Lower lobe of right lung (tissue), 2 donors: ENCODE results near the gene FLAD1. TPM values are rescaled to one million over a fixed set of nuclear protein-coding genes. Genes with fewer than 3 reads are reported as not detected.
A peak's percentile ranks its signal among the peaks of the same experiment; 100 is the strongest.

Experiments used
- ATAC-seq, 2 donors: fragments of 200-7000 bp; cut with Tn5 transposase; one replicate each; pipeline ENCODE4 v1.9.1; 2020 to 2022; ENCODE audit warnings: mild to moderate bottlenecking in 2 of 2, moderate library complexity in 2 of 2
- DNase-seq: peaks from one replicate; pipeline ENCODE4 v3.0.0-alpha.2; 2020
- H3K27ac ChIP-seq: fragments of 200-600 bp; one replicate; pipeline ENCODE4 v1.8.0; 2022
- H3K27me3 ChIP-seq: fragments of 200-600 bp; one replicate; pipeline ENCODE4 v1.8.0; 2022; ENCODE audit warnings: low read depth
- H3K36me3 ChIP-seq: fragments of 200-600 bp; one replicate; pipeline ENCODE4 v1.8.0; 2022; ENCODE audit warnings: mild to moderate bottlenecking
- H3K4me1 ChIP-seq: fragments of 200-600 bp; one replicate; pipeline ENCODE4 v1.8.0; 2022
- H3K4me3 ChIP-seq: fragments of 200-600 bp; one replicate; pipeline ENCODE4 v1.8.0; 2022; ENCODE audit warnings: mild to moderate bottlenecking
- H3K9me3 ChIP-seq: fragments of 200-600 bp; one replicate; pipeline ENCODE4 v1.8.0; 2022
- CTCF ChIP-seq: fragments of 200-600 bp; IDR thresholded peaks from one replicate; pipeline ENCODE4 v1.8.0; 2022; ENCODE audit warnings: antibody characterized with exemption, mild to moderate bottlenecking
- intact Hi-C: fragments of 100-400 bp; cut with DNase I; formaldehyde crosslinking; loops from one replicate; pipeline ENCODE4 v1.11.0; 2022
- total RNA-seq: library from RNA; stranded (reverse); fragmentation: NEBNext Ultra II Directional; extraction: Animal tissue kit (Norgen Biotek cat#: 25700); gene quantifications from one replicate; pipeline ENCODE4 v1.2.1, GENCODE V29; 2021
- donor health status: DM: no; HTN: yes; CAD: no; lungs with severe emphysema.

Gene FLAD1
- total RNA-seq, 1 donor from 2014 or later = 31.9 TPM

GRCh38 chr1:154941333-154942013, 41.7 kb upstream of the FLAD1 start:
- Histone ChIP-seq H3K4me1 (peaks cover 41% of the 10 kb centered on the region), H3K27me3 (no peaks in the 10 kb centered on the region), H3K36me3 (peaks cover 17% of the 10 kb centered on the region), H3K27ac (peak overlapping the region; percentile 64), H3K4me3 (no peak overlapping the region), H3K9me3 (no peaks in the 10 kb centered on the region)
- TF ChIP-seq CTCF = no peak
- intact Hi-C loops = no loop called here
- DNase-seq (no peak), ATAC-seq (no peak)

GRCh38 chr1:154943649-154944400, 39.3 kb upstream of the FLAD1 start:
- no peaks in the 10 kb centered on the region for H3K27me3 ChIP-seq
- ATAC-seq (peak; percentile 37 to 57), DNase-seq (no peak)
- peaks cover 39% of the 10 kb centered on the region for H3K36me3 ChIP-seq
- no peaks in the 10 kb centered on the region for H3K9me3 ChIP-seq
- H3K4me3 ChIP-seq = no peak overlapping the region
- intact Hi-C loops = no loop called here
- peak overlapping the region; percentile 33 for H3K27ac ChIP-seq
- peak; percentile 61 for TF ChIP-seq CTCF
- H3K4me1 ChIP-seq = peaks cover 31% of the 10 kb centered on the region

- Histone ChIP-seq H3K27ac (no peak overlapping the region), H3K4me3 (no peak overlapping the region), H3K9me3 (no peaks in the 10 kb centered on the region), H3K36me3 (peaks cover 40% of the 10 kb centered on the region), H3K27me3 (no peaks in the 10 kb centered on the region), H3K4me1 (peaks cover 31% of the 10 kb centered on the region)
- no peak for TF ChIP-seq CTCF
- DNase-seq (no peak), ATAC-seq (no peak)
- intact Hi-C loops = no loop called here
Observed at GRCh38 chr1:154944401-154945159, 38.6 kb upstream of the FLAD1 start.

GRCh38 chr1:154945160-154945961, 37.8 kb upstream of the FLAD1 start:
- Histone ChIP-seq H3K4me1 (peaks cover 31% of the 10 kb centered on the region), H3K4me3 (no peak overlapping the region), H3K36me3 (peaks cover 46% of the 10 kb centered on the region), H3K27ac (no peak overlapping the region), H3K27me3 (no peaks in the 10 kb centered on the region), H3K9me3 (no peaks in the 10 kb centered on the region)
- no peak for ATAC-seq
- no peak for TF ChIP-seq CTCF
- intact Hi-C loops = no loop called here
- no peak for DNase-seq
